Activated CD8-positive, alpha-beta T cell treated with anti-CD3 and anti-CD28 coated beads for 36 hours (primary cell): ENCODE results near the gene KIAA1755. TPM values are rescaled to one million over a fixed set of nuclear protein-coding genes. Genes with fewer than 3 reads are reported as not detected.

ENCODE experiments used
- ATAC-seq: fragments of 200-7000 bp; cut with Tn5 transposase; one replicate; pipeline ENCODE4 v1.10.0; 2021; ENCODE audit warnings: mild to moderate bottlenecking, moderate library complexity
- CTCF ChIA-PET: fragments of 350-600 bp; sonication (Branson Sonifier 250); formaldehyde crosslinking; loops from one replicate; lab custom pipeline; 2021; ENCODE audit warnings: antibody characterized with exemption; lab: Charles Lee
- POLR2A ChIA-PET: fragments of 350-600 bp; sonication (Branson Sonifier 250); formaldehyde crosslinking; loops from one replicate; lab custom pipeline; 2021; ENCODE audit warnings: antibody characterized with exemption; lab: Charles Lee
- DNase-seq: peaks from one replicate; pipeline ENCODE4 v3.0.0-alpha.2; 2020
- H3K27ac Mint-ChIP-seq: one replicate; pipeline ENCODE4 v1.8.0; 2021; ENCODE audit warnings: mild to moderate bottlenecking, mixed read lengths
- H3K27me3 Mint-ChIP-seq: one replicate; pipeline ENCODE4 v1.8.0; 2021; ENCODE audit warnings: mixed read lengths
- H3K36me3 Mint-ChIP-seq: one replicate; pipeline ENCODE4 v1.8.0; 2021; ENCODE audit warnings: low read depth, mixed read lengths
- H3K4me1 Mint-ChIP-seq: one replicate; pipeline ENCODE4 v1.8.0; 2021; ENCODE audit warnings: low read depth, mixed read lengths
- H3K4me3 Mint-ChIP-seq: one replicate; pipeline ENCODE4 v1.8.0; 2021; ENCODE audit warnings: mild to moderate bottlenecking, moderate library complexity, mixed read lengths
- H3K9me3 Mint-ChIP-seq: one replicate; pipeline ENCODE4 v1.8.0; 2021; ENCODE audit warnings: mixed read lengths
- CTCF ChIP-seq: fragments of 200-600 bp; IDR thresholded peaks from one replicate; pipeline ENCODE4 v1.8.0; 2022; ENCODE audit warnings: antibody characterized with exemption, mild to moderate bottlenecking
- intact Hi-C: fragments of 100-400 bp; cut with micrococcal nuclease; formaldehyde crosslinking; loops from one replicate; pipeline ENCODE4 v1.10.0; 2022
- total RNA-seq, 2 experiments: library from RNA; stranded (reverse); gene quantifications; one replicate each; pipeline ENCODE4 v1.2.3, GENCODE V29; 2021

Gene KIAA1755
- total RNA-seq, 2 experiments from 2014 or later: not detected

GRCh38 chr20:38196592-38196991 lies 63.9 kb downstream of the KIAA1755 start:
- no peak for ATAC-seq
- CTCF ChIA-PET: interaction anchor here (1.2 to 1.7 kb wide), 3 partner anchors 24 to 123 kb away, joined by 3 to 6 read pairs (median 3); no protein-coding TSS in a partner anchor
- H3K27ac Mint-ChIP-seq: no peak overlapping the region
- H3K27me3 Mint-ChIP-seq: peaks cover 2% of the 10 kb centered on the region
- no peak for DNase-seq
- H3K9me3 Mint-ChIP-seq: peaks cover 3% of the 10 kb centered on the region
- H3K4me3 Mint-ChIP-seq: no peak overlapping the region
- intact Hi-C loops: no loop called here
- no peak for TF ChIP-seq CTCF
- POLR2A ChIA-PET: interaction anchor here (1.0 kb wide), 1 partner anchor 25 kb away, joined by 3 read pairs; no protein-coding TSS in a partner anchor
- H3K4me1 Mint-ChIP-seq: no peaks in the 10 kb centered on the region
- H3K36me3 Mint-ChIP-seq: no peaks in the 10 kb centered on the region

GRCh38 chr20:38196076-38196475 lies 64.5 kb downstream of the KIAA1755 start:
- no peak overlapping the region for H3K27ac Mint-ChIP-seq
- peaks cover 3% of the 10 kb centered on the region for H3K9me3 Mint-ChIP-seq
- POLR2A ChIA-PET: interaction anchor here (1.0 kb wide), 1 partner anchor 25 kb away, joined by 3 read pairs; no protein-coding TSS in a partner anchor
- no peak overlapping the region for H3K4me3 Mint-ChIP-seq
- peaks cover 3% of the 10 kb centered on the region for H3K27me3 Mint-ChIP-seq
- no peaks in the 10 kb centered on the region for H3K36me3 Mint-ChIP-seq
- intact Hi-C loops: no loop called here
- TF ChIP-seq CTCF: no peak
- DNase-seq (no peak), ATAC-seq (no peak)
- CTCF ChIA-PET: interaction anchor here (1.5 to 1.7 kb wide), 2 partner anchors 24 to 26 kb away, joined by 3 to 6 read pairs; no protein-coding TSS in a partner anchor
- H3K4me1 Mint-ChIP-seq: no peaks in the 10 kb centered on the region

- CTCF ChIA-PET: interaction anchor here (1.5 to 1.7 kb wide), 2 partner anchors 25 to 26 kb away, joined by 3 to 6 read pairs; no protein-coding TSS in a partner anchor
Observed at GRCh38 chr20:38195521-38195920, 65.0 kb downstream of the KIAA1755 start.

GRCh38 chr20:38194971-38195504 lies 65.5 kb downstream of the KIAA1755 start:
- no peaks in the 10 kb centered on the region for H3K4me1 Mint-ChIP-seq
- CTCF ChIA-PET: interaction anchor here (1.7 kb wide), 1 partner anchor 27 kb away, joined by 6 read pairs; no protein-coding TSS in a partner anchor

More at GRCh38 chr20:38195521-38195920, 65.0 kb downstream of the KIAA1755 start:
- Mint-ChIP-seq H3K27me3 (peaks cover 3% of the 10 kb centered on the region), H3K4me3 (no peak overlapping the region), H3K27ac (no peak overlapping the region), H3K4me1 (no peaks in the 10 kb centered on the region), H3K9me3 (peaks cover 3% of the 10 kb centered on the region), H3K36me3 (no peaks in the 10 kb centered on the region)
- DNase-seq: no peak
- POLR2A ChIA-PET: no interaction called here
- intact Hi-C loops: no loop called here
- ATAC-seq: no peak
- TF ChIP-seq CTCF: no peak

More at GRCh38 chr20:38194971-38195504, 65.5 kb downstream of the KIAA1755 start:
- ATAC-seq (no peak), DNase-seq (no peak)
- Mint-ChIP-seq H3K4me3 (no peak overlapping the region), H3K27me3 (peaks cover 3% of the 10 kb centered on the region), H3K36me3 (no peaks in the 10 kb centered on the region), H3K9me3 (peaks cover 3% of the 10 kb centered on the region), H3K27ac (no peak overlapping the region)
- intact Hi-C loops: no loop called here
- TF ChIP-seq CTCF: no peak
- POLR2A ChIA-PET: no interaction called here
